GM10266 (cell line): Measurements from ENCODE around the gene LRRC74B.

ENCODE experiments used
- DNase-seq: peaks from one replicate; pipeline ENCODE4 v3.0.0; 2012; ENCODE audit errors: extremely low spot score
- CTCF ChIP-seq: IDR thresholded peaks from 2 replicates; pipeline ENCODE4 v1.5.1; 2012; ENCODE audit warnings: mild to moderate bottlenecking, low read depth; ENCODE audit not compliant: control insufficient read depth, insufficient read depth; ENCODE audit errors: missing control alignments

LRRC74B gene

DNA sequence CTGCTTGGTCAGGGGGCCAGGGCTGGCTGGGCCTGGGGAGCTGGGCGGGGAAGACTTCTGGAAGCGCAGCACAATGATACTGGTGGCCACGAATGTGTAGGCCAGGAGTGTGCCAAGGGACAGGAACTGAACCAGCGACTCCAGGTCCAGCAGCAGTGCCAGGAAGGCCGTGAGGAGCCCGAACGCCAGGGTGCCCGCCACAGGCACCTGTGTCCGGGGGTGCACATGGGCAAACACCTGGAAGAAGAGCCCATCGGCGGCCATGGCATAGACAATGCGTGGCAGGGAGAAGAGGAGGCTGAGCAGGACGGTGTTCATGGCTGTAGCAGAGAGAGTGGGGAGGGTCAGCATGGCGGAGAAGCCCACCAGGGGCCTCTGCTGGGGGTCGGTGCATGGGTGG is 15.7 kb upstream of the LRRC74B start:
- no peak for DNase-seq
- no peak for TF ChIP-seq CTCF

DNA sequence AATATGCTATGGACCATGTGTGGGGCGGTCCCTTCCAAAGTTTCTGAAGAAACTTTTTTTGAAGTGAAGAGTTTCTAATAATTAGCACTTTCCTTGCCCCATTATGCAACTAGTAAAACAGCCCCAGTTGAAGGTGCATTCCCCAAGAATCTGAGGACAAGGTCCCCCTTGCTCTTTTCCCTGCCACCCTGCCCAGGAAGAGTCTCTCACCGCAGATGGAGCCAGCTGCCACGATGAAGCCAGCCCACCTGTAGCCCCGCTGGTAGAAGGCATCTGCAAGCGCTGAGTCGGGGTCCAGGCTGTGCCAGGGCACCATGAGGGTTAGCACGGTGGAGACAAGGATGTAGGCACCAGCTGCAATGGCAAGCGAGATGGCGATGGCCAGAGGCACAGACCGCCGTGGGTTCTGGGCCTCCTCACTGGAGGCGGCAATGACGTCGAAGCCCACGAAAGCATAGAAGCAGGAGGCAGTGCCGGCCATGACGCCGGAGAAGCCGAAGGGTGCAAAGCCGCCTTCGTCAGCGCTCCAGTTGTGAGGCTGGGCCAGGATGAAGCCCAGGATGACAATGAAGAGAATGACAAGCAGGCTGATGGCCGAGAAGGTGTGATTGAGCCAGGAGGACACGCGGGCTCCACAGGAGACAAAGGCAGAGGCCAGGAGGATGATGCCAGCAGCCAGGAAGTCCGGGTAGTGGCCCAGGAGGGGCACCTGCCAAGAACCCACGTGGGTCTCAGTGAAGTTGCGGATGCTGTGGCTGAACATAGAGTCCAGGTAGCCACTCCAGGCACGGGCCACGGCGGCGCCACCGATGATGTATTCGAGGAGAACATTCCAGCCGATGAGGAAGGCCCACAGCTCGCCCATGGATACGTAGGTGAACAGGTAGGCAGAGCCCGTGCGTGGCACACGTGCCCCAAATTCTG is 14.9 kb upstream of the LRRC74B start:
- DNase-seq, result no peak
- TF ChIP-seq CTCF, result no peak

- TF ChIP-seq CTCF, result no peak
These were observed 14.2 kb upstream of the LRRC74B start for GRCh38 chr22:21031545-21032036.

DNA sequence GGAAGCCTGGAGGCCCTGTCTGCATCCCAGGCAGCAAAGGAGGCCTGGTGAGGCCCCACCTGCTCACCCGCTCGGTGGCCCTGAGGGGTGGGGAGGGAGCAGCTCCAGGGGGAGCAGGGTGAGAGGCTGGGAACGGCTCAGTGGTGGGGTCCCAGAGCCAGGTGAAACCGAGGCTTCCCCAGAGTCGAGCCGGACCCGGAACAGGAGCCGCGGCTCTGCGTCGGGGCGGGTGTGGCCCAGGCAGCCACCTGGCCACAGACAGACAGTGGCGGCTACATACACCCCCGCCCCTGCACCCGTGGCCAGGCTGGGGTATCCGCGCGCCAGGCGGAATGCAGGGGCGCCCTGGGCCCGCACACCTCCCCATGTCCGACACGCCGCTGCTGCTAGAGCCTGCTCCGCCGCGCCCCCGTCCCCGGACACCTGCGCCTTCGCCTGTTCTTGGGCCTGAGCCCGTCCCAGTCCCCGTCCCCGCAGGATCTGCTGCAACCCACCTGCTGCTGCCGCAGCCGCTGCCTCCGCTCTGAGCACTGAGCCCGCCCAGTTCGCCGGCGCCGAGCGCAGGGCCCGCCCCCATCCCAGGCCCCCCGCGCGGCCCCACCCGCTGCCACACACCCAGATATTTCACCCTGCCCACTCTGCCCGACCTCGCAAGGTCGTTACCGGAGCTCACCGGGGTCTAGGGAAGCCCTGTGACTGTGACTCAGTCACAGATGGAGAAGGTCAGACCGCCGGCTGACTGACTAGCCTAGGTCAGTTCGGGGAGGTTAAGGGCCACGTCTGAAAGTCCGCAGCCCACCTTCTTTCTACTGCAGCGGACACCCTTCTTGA is 13.5 kb upstream of the LRRC74B start, which contains the start of gene SLC7A4:
Gene SLC7A4, minus strand, starts transcription at position 525 of the 831 bp plus-strand sequence. CDS start 749 bp downstream, outside the sequence.
- no peak for TF ChIP-seq CTCF
- no peak for DNase-seq

More at GRCh38 chr22:21031545-21032036, 14.2 kb upstream of the LRRC74B start:
- no peak for DNase-seq

- no peak for TF ChIP-seq CTCF
These were observed 12.7 kb upstream of the LRRC74B start for GRCh38 chr22:21032868-21033688.

GRCh38 chr22:21033895-21034294 is 11.9 kb upstream of the LRRC74B start:
- no peak for DNase-seq
- no peak for TF ChIP-seq CTCF

More at GRCh38 chr22:21032868-21033688, 12.7 kb upstream of the LRRC74B start:
- no peak for DNase-seq
